Peyer's patch (tissue), 4 donors: Measurements from ENCODE around the gene DPEP1. TPM values are rescaled to one million over a fixed set of nuclear protein-coding genes. Genes with fewer than 3 reads are reported as not detected.
A peak's percentile ranks its signal among the peaks of the same experiment; 100 is the strongest.

Experiments used
- DNase-seq, 3 donors: peaks; one replicate each; pipeline ENCODE4 v3.0.0-alpha.2; 2017 to 2019
- H3K27ac ChIP-seq, 4 donors: fragments of 200-600 bp; sonication (generic); one replicate each; pipeline ENCODE4 v1.5.1; 2016 to 2019
- H3K27me3 ChIP-seq, 2 donors: fragments of 200-600 bp; sonication (generic); one replicate each; pipeline ENCODE4 v1.5.1; 2019
- H3K36me3 ChIP-seq, 3 donors: fragments of 200-600 bp; sonication (generic); one replicate each; pipeline ENCODE4 v1.5.1; 2016 to 2019
- H3K4me1 ChIP-seq, 4 donors: fragments of 200-600 bp; sonication (generic); one replicate each; pipeline ENCODE4 v1.5.1; 2016 to 2019
- H3K4me3 ChIP-seq, 4 donors: fragments of 200-600 bp; sonication (generic); 1 replicate in 3 of 4; 2 replicates in 1 of 4; pipeline ENCODE4 v1.5.1; 2016 to 2019; ENCODE audit warnings: mild to moderate bottlenecking in 1 of 4
- H3K9me3 ChIP-seq, 4 donors: fragments of 200-600 bp; sonication (generic); one replicate each; pipeline ENCODE4 v1.5.1; 2016 to 2019; ENCODE audit warnings: mild to moderate bottlenecking in 1 of 4
- CTCF ChIP-seq, 6 experiments: fragments of 450-650 bp in 4 of 6; fragments of 200-600 bp in 2 of 6; sonication (generic) in 1 of 6; IDR thresholded peaks; one replicate each; pipeline ENCODE4 v1.5.1; 2017 to 2019; ENCODE audit warnings: antibody characterized with exemption in 6 of 6, mild to moderate bottlenecking in 3 of 6, moderate library complexity in 1 of 6
- POLR2A ChIP-seq, 2 donors: fragments of 450-650 bp; IDR thresholded peaks; one replicate each; pipeline ENCODE4 v1.5.1; 2017; ENCODE audit warnings: antibody characterized with exemption in 2 of 2, mild to moderate bottlenecking in 2 of 2, moderate library complexity in 2 of 2
- total RNA-seq, 4 donors: library from RNA; depleted of rRNA; stranded (reverse); fragments of >200 nt; gene quantifications; one replicate each; pipeline ENCODE4 v1.1.0, GENCODE V29; 2016

DPEP1 gene
- total RNA-seq, 4 donors from 2014 or later: 272 to 3,324 (median 2,161) TPM

- no peak for TF ChIP-seq POLR2A (IDR thresholded peaks at IDR 0.05)
- no peak for TF ChIP-seq CTCF (IDR thresholded peaks at IDR 0.05)
- H3K36me3 ChIP-seq: peaks cover 0 to 30% (median 0%) of the 10 kb centered on the region in 3 donors
Observed at GRCh38 chr16:89637379-89637778, 23.9 kb downstream of the DPEP1 start.

GRCh38 chr16:89638455-89638854 lies 25.0 kb downstream of the DPEP1 start:
- Histone ChIP-seq H3K9me3 (no peaks in the 10 kb centered on the region), H3K27me3 (no peaks in the 10 kb centered on the region), H3K4me3 (no peak overlapping the region), H3K4me1 (peaks cover 0 to 12% (median 4%) of the 10 kb centered on the region in 4 donors), H3K36me3 (peaks cover 0 to 30% (median 0%) of the 10 kb centered on the region in 3 donors), H3K27ac (no peak overlapping the region)
- TF ChIP-seq CTCF (IDR thresholded peaks at IDR 0.05): no peak
- no peak for TF ChIP-seq POLR2A (IDR thresholded peaks at IDR 0.05)
- no peak for DNase-seq

More at GRCh38 chr16:89637379-89637778, 23.9 kb downstream of the DPEP1 start:
- DNase-seq: no peak
- Histone ChIP-seq H3K4me1 (peaks cover 0 to 17% (median 4%) of the 10 kb centered on the region in 4 donors), H3K9me3 (no peaks in the 10 kb centered on the region), H3K27me3 (no peaks in the 10 kb centered on the region), H3K4me3 (no peak overlapping the region), H3K27ac (no peak overlapping the region)

GRCh38 chr16:89639385-89639784 lies 25.9 kb downstream of the DPEP1 start:
- Histone ChIP-seq H3K36me3 (peaks cover 0 to 34% (median 0%) of the 10 kb centered on the region in 3 donors), H3K4me1 (peaks cover 0 to 9% (median 4%) of the 10 kb centered on the region in 4 donors), H3K4me3 (no peak overlapping the region), H3K27me3 (no peaks in the 10 kb centered on the region), H3K27ac (no peak overlapping the region), H3K9me3 (no peaks in the 10 kb centered on the region)
- TF ChIP-seq POLR2A (IDR thresholded peaks at IDR 0.05) (no peak), CTCF (IDR thresholded peaks at IDR 0.05) (no peak)
- no peak for DNase-seq

- DNase-seq: no peak
- peaks cover 0 to 44% (median 0%) of the 10 kb centered on the region in 3 donors for H3K36me3 ChIP-seq
- TF ChIP-seq POLR2A (IDR thresholded peaks at IDR 0.05) (no peak), CTCF (IDR thresholded peaks at IDR 0.05) (no peak)
- peak overlapping the region in 1 of 4 donors; percentile 33 for H3K4me3 ChIP-seq
- H3K27me3 ChIP-seq: no peaks in the 10 kb centered on the region
- no peak overlapping the region for H3K27ac ChIP-seq
- H3K9me3 ChIP-seq: no peaks in the 10 kb centered on the region
- H3K4me1 ChIP-seq: peaks cover 0 to 9% (median 4%) of the 10 kb centered on the region in 4 donors
Observed at GRCh38 chr16:89641458-89642119, 28.1 kb downstream of the DPEP1 start.

- peaks cover 0 to 43% (median 0%) of the 10 kb centered on the region in 3 donors for H3K36me3 ChIP-seq
Observed at GRCh38 chr16:89642574-89642973, 29.1 kb downstream of the DPEP1 start.

More at GRCh38 chr16:89642574-89642973, 29.1 kb downstream of the DPEP1 start:
- no peaks in the 10 kb centered on the region for H3K27me3 ChIP-seq
- no peak for TF ChIP-seq POLR2A (IDR thresholded peaks at IDR 0.05)
- TF ChIP-seq CTCF (IDR thresholded peaks at IDR 0.05): no peak
- no peak for DNase-seq
- peaks cover 0 to 9% (median 4%) of the 10 kb centered on the region in 4 donors for H3K4me1 ChIP-seq
- no peak overlapping the region for H3K4me3 ChIP-seq
- H3K27ac ChIP-seq: no peak overlapping the region
- H3K9me3 ChIP-seq: no peaks in the 10 kb centered on the region
